GM20431 (cell line): ENCODE data around the gene ZNF317.

Experiments
- in situ Hi-C: fragments of 300-500 bp; cut with MseI, MboI; formaldehyde crosslinking; loops from one replicate; pipeline ENCODE4 v1.15.0; 2020; ENCODE audit warnings: low sequenced_read_pairs; ENCODE audit not compliant: unreplicated experiment

Gene ZNF317

GRCh38 chr19:9140159-9140874 is at the start of gene ZNF317:
ZNF317 (plus strand) TSS chr19:9140397; CDS start chr19:9156017, 15,620 bp downstream.
- in situ Hi-C loops = loop anchor here (25.0 kb wide), 1 partner anchor 647 kb away; no protein-coding TSS in a partner anchor

DNA sequence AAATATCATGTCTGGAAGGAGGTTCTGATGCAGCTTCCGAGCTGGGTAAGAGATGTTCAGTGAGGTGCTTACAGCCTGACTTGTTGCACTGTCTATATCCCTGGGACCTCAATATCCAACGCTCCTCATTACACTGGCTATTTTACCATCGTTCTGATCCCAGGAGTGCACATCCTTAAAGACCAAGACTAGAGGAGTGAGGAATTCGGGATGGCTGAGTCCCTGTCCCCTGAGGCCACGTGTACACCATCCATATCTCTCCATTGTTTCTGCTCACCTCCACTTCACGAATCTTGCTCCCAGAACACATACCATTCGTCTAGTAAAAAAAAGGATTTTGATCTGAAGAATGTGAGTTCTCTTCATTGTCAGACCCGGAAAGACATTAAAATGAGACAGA is 32.8 kb upstream of the ZNF317 start, which contains the start of gene OR7G2:
OR7G2 (minus strand) TSS at position 101 of the 400 bp plus-strand sequence. CDS start 4,232 bp downstream, outside the sequence.
- in situ Hi-C loops = no loop called here

GRCh38 chr19:9109959-9110358 is 30.2 kb upstream of the ZNF317 start:
- in situ Hi-C loops = no loop called here

DNA sequence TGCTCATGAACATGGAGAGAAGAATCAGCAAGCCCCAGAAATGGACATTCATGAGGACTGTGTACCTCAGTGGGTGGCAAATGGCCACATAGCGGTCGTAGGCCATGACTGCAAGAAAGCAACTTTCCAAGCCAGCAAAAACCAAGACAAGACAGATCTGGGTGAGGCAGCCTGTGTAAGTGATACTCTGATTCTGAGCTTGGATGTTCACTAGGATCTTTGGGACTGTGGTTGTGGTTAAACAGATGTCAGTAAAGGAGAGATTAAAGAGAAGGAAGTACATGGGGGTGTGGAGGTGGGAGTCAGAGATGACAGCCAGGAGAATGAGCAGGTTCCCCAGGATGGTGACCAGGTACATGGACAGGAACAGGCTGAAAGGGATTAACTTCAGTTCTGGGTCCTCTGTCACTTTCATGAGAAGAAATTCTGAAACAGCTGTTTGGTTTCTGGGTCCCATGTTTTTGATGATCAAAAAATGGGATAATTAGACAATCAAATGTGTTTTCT is 24.8 kb upstream of the ZNF317 start, which contains the start of gene OR7G1:
OR7G1 (minus strand) TSS at position 457 of the 507 bp plus-strand sequence; CDS start at position 457, 0 bp downstream.
- in situ Hi-C loops = no loop called here

- in situ Hi-C loops = no loop called here
These were observed 23.6 kb upstream of the ZNF317 start for GRCh38 chr19:9116547-9116946.

- in situ Hi-C loops = loop anchor here (25.0 kb wide), 1 partner anchor 660 kb away; no protein-coding TSS in a partner anchor
These were observed 13.2 kb upstream of the ZNF317 start, which contains the start of gene OR7G3 for GRCh38 chr19:9126900-9127405. OR7G3 (minus strand) TSS chr19:9126950; CDS start chr19:9126950, 0 bp downstream.

DNA sequence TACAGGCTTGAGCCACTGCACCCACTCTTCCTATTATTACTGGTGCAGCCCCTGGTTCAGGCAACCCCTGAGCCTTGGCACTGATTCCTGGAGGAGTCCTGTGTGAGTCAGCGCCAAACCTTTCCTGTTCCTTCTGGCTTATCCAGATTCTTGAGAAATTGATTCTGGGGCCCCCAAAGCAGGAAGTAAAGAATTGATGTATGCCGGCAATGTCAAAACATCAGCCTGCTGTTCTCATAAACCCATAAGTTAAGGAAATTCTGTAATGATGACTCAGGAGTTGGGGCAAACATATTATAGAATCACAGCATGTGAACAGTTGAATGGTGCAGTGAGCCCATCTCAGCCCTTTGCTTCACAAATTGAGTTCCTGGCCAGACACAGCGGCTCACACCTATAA is 12.0 kb upstream of the ZNF317 start:
- in situ Hi-C loops = loop anchor here (25.0 kb wide), 1 partner anchor 659 kb away; no protein-coding TSS in a partner anchor

DNA sequence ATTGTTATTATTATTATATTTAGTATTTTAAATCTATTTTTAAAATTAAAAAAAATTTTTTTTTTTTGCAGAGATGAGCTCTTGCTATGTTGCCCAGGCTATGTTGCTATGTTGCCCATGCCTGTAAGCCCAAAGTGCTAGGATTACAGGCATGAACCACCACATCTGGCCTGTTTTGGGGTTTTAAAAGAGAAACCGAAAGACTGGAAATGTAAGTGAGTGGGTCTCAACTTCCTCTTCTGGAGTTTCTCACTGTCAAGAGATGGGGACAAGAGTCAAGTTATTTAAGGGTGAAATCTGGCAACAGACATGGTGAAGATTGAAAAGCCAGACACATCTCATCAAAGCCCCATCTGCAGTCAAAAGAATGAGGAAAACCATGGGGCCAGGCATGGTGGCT is 9.2 kb upstream of the ZNF317 start:
- in situ Hi-C loops = loop anchor here (25.0 kb wide), 1 partner anchor 656 kb away; no protein-coding TSS in a partner anchor

DNA sequence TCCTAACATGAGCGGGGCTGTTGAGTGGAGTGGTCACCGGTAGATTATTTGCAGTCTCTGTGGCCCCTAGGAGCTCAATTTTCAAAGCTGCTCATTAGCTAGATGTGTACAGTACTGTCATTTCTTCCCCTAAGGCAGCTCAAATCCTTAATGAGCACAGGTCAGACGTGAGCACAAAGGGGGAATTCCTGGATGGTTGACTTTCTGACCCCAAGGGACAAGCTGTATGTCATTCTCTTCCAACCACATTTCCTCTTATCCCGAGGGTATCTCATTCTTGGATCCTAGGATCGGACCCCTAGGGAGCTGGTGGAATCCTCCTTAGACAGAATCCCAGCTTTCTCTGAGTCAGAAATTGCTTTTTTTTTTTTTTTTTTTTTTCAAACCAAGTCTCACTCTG is 7.8 kb upstream of the ZNF317 start:
- in situ Hi-C loops = loop anchor here (25.0 kb wide), 1 partner anchor 655 kb away; no protein-coding TSS in a partner anchor

DNA sequence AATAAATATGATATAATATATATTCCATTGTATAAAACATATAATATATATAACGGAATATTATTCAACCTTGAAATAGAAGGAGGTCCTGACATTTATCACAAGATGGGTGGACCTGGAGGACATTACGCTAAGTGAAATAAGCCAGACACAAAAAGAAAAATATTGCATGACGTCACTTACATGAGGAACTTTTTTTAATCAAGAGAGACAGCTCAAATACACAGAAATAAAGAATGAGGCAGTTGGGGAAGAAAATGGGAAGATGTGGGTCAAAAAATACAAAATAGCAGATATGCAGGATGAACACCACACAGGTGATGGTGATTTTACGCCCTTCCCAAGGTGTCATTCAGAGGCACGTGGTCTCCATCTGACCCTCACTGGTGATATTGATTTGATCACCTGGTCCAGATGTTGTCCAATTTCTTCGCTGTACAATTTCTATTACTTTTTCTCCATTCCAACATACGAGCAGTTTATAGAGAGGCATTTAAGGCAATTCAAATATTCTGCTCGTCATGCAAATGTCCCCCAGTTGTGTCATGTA is 513 bp upstream of the ZNF317 start:
- in situ Hi-C loops = loop anchor here (25.0 kb wide), 1 partner anchor 648 kb away; no protein-coding TSS in a partner anchor

GRCh38 chr19:9144920-9145319 is 4.7 kb downstream of the ZNF317 start:
- in situ Hi-C loops = loop anchor here (25.0 kb wide), 1 partner anchor 642 kb away; no protein-coding TSS in a partner anchor

DNA sequence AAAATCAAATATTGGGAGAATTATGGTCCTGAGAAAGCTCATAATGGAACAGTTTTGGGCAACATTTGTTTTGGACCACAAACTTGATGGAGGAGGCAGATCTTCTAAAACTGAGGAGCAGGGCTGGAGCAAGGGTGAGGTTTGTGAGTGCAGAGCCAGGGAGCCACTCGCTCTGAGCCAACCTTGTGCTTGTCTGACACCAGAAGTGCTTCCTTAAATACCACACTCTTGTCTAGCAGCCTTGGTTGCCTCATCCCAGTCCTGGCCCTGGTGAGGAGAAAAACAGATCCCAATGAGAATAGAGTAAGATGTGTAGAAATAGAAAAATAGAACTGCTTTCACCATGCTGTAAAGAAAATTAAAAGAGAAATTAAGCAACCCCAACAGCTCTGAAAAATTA is 6.7 kb downstream of the ZNF317 start:
- in situ Hi-C loops = loop anchor here (25.0 kb wide), 1 partner anchor 640 kb away; no protein-coding TSS in a partner anchor

- in situ Hi-C loops = loop anchor here (25.0 kb wide), 1 partner anchor 639 kb away; no protein-coding TSS in a partner anchor
These were observed 8.5 kb downstream of the ZNF317 start for GRCh38 chr19:9148697-9149096.

GRCh38 chr19:9149997-9150396 is 9.8 kb downstream of the ZNF317 start:
- in situ Hi-C loops = loop anchor here (25.0 kb wide), 1 partner anchor 637 kb away; no protein-coding TSS in a partner anchor

- in situ Hi-C loops = no loop called here
These were observed 10.5 kb downstream of the ZNF317 start for GRCh38 chr19:9150650-9151049.

GRCh38 chr19:9151367-9151766 is 11.2 kb downstream of the ZNF317 start:
- in situ Hi-C loops = no loop called here

GRCh38 chr19:9155591-9155990 is 15.4 kb downstream of the ZNF317 start:
- in situ Hi-C loops = no loop called here

DNA sequence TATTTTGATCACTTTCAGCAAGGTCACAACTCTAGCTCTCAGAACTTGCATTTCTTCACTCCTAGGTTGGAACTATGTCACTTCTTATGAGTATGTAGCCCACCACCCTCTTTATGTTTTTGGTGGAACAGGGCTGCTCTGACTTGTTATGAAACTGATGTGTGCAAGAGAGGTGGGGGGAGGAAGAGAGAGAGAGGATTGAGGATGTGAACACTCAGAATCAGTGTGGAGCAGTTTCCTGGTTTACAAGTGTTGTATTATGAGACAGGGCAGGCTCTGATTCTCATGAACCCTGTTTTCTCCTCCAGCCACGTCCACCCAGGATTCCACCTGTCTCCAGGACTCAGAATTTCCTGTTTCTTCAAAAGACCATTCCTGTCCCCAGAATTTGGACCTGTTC is 16.1 kb downstream of the ZNF317 start:
- in situ Hi-C loops = no loop called here

GRCh38 chr19:9159891-9160290 is 19.7 kb downstream of the ZNF317 start:
- in situ Hi-C loops = no loop called here

DNA sequence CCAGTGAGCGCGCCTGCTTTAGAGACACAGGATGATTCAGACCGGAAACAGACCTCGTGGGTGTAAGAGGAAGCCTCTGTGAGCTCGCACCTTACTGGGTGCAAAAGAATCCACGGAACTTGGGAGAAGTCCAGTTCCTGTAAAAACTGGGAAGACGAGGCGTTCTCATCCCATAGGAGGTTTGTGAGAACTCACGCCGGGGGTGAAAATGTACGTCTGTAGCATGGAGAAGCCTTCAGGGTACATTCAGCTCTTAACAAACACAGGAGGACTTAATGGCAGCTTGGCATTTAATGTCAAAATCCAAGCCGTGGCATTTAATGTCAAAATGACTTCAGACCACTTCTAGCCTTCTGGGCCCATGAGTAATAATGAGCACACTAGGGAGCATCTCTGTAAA is 21.2 kb downstream of the ZNF317 start:
- in situ Hi-C loops = no loop called here
